Keratinocyte (primary cell): ENCODE data around the gene TIPARP. TPM values are rescaled to one million over a fixed set of nuclear protein-coding genes. Genes with fewer than 3 reads are reported as not detected.

ENCODE experiments used
- DNase-seq: peaks from one replicate; pipeline ENCODE4 v3.0.0-alpha.2; 2011; ENCODE audit warnings: low read depth, missing footprints, low spot score
- FAIRE-seq: peaks from 2 replicates; lab custom pipeline; 2011; peaks lifted over from hg19 to GRCh38; lab: Jason Lieb, UNC
- H2AFZ ChIP-seq: 2 replicates; pipeline ENCODE4 v1.6.0; 2012; ENCODE audit warnings: low read length, control low read depth, inconsistent platforms; ENCODE audit not compliant: control insufficient read depth
- H3K27ac ChIP-seq: 2 replicates; pipeline ENCODE4 v1.5.1; 2011; ENCODE audit warnings: low read length; ENCODE audit not compliant: control insufficient read depth, insufficient read depth
- H3K27me3 ChIP-seq: 3 replicates; pipeline ENCODE4 v1.6.0; 2011; ENCODE audit warnings: low read length; ENCODE audit not compliant: control insufficient read depth, insufficient read depth; ENCODE audit errors: extremely low read depth
- H3K36me3 ChIP-seq, 2 experiments: 2 replicates in 1 of 2; 3 replicates in 1 of 2; pipeline ENCODE4 v1.5.1; 2011; ENCODE audit warnings: low read length in 2 of 2, mild to moderate bottlenecking in 1 of 2; ENCODE audit not compliant: control insufficient read depth in 2 of 2, insufficient read depth in 2 of 2; ENCODE audit errors: extremely low read depth in 1 of 2
- H3K4me1 ChIP-seq: 3 replicates; pipeline ENCODE4 v1.5.1; 2011; ENCODE audit warnings: low read length; ENCODE audit not compliant: control insufficient read depth, insufficient read depth; ENCODE audit errors: extremely low read depth
- H3K4me2 ChIP-seq: 3 replicates; pipeline ENCODE4 v1.6.0; 2011; ENCODE audit warnings: low read depth, low read length; ENCODE audit not compliant: control insufficient read depth, insufficient read depth; ENCODE audit errors: extremely low read depth
- H3K4me3 ChIP-seq, 3 experiments: fragments of 200-600 bp in 1 of 3; sonication (generic) in 1 of 3; 2 replicates in 2 of 3; 3 replicates in 1 of 3; pipeline ENCODE4 v1.5.1; 2011 to 2016; ENCODE audit warnings: low read length in 3 of 3, mild to moderate bottlenecking in 3 of 3, control low read depth in 2 of 3, inconsistent platforms in 1 of 3, low read depth in 1 of 3, mixed read lengths in 1 of 3, mixed run types in 1 of 3, moderate library complexity in 1 of 3; ENCODE audit not compliant: control insufficient read depth in 2 of 3, insufficient read depth in 2 of 3; ENCODE audit errors: extremely low read depth in 1 of 3
- H3K79me2 ChIP-seq: 2 replicates; pipeline ENCODE4 v1.6.0; 2012; ENCODE audit warnings: low read length; ENCODE audit not compliant: control insufficient read depth, insufficient read depth
- H3K9ac ChIP-seq: 3 replicates; pipeline ENCODE4 v1.6.0; 2011; ENCODE audit warnings: low read length; ENCODE audit not compliant: control insufficient read depth, insufficient read depth; ENCODE audit errors: extremely low read depth
- H3K9me1 ChIP-seq: 3 replicates; pipeline ENCODE4 v1.6.0; 2011; ENCODE audit warnings: low read length; ENCODE audit not compliant: control insufficient read depth, insufficient read depth; ENCODE audit errors: extremely low read depth
- H3K9me3 ChIP-seq: 2 replicates; pipeline ENCODE4 v1.5.1; 2012; ENCODE audit warnings: low read depth, low read length; ENCODE audit not compliant: control insufficient read depth
- H4K20me1 ChIP-seq: 3 replicates; pipeline ENCODE4 v1.6.0; 2011; ENCODE audit warnings: low read length; ENCODE audit not compliant: control insufficient read depth, insufficient read depth; ENCODE audit errors: extremely low read depth
- CTCF ChIP-seq, 3 experiments: IDR thresholded peaks in 1 of 3; conservative IDR thresholded peaks in 1 of 3; optimal IDR thresholded peaks in 1 of 3; 2 replicates in 2 of 3; 3 replicates in 1 of 3; pipeline versions ENCODE3 to v1.5.1; 2011; ENCODE audit warnings: low read length in 3 of 3, mild to moderate bottlenecking in 3 of 3, moderate library complexity in 2 of 3, control low read depth in 1 of 3, inconsistent platforms in 1 of 3; ENCODE audit not compliant: insufficient read depth in 2 of 3; ENCODE audit errors: extremely low read depth in 1 of 3
- EZH2 ChIP-seq: IDR thresholded peaks from one replicate; pipeline ENCODE4 v1.6.1; 2012; ENCODE audit warnings: inconsistent platforms, mild to moderate bottlenecking, low read length, moderate library complexity
- dilution Hi-C: fragments of 300-500 bp; cut with MboI; formaldehyde crosslinking; loops from one replicate; pipeline ENCODE4 v1.7.0; 2020; ENCODE audit warnings: low sequenced_read_pairs; ENCODE audit not compliant: extremely low pct_ligation_motif_present
- polyA plus RNA-seq, 5 experiments: library from polyadenylated mRNA; depleted of rRNA in 3 of 5; stranded (reverse) in 3 of 5; stranded (forward) in 1 of 5; unstranded in 1 of 5; fragments of >200 nt; gene quantifications; 1 replicate in 1 of 5; 2 replicates in 3 of 5; 3 replicates in 1 of 5; pipeline versions ENCODE4 v1.2.1 to v1.2.3, GENCODE V29; 2011 to 2012; ENCODE audit warnings: missing spikeins in 2 of 5, low read depth in 1 of 5, low replicate concordance in 1 of 5

TIPARP gene
- polyA plus RNA-seq, 1 donor (not counting 4 experiments of a cell fraction or from before 2014, with no cell fraction given): 62.0 TPM

DNA sequence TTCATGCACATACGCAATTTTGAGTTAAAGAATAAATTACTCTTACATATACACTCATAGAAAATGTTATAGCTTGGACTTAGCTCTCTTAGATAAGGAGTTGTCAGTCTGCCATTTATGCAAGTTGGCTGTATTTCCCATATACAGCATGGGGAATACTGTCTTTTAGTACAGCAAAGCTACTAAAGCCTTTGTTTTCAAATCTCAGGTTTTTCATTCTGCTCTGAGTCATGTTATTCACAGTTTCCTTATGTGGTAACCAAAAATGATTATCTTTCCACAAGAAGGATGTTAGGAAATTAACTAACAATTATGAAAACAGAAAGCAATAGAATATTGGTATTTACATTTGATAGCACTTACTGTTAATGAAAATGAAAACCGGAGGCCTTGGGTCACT is 4.3 kb upstream of the TIPARP start:
- FAIRE-seq: no peak
- TF ChIP-seq EZH2 (no peak), CTCF (optimal IDR thresholded peaks at IDR 0.05 in 1 of 3, IDR thresholded peaks at IDR 0.05 in 1 of 3, conservative IDR thresholded peaks at IDR 0.05 in 1 of 3; ENCODE audit: extremely low read depth in 1 of 3, insufficient read depth in 2 of 3, low read length in 3 of 3) (no peak)
- Histone ChIP-seq H3K4me1 (peaks cover 8% of the 10 kb centered on the region), H3K9ac (no peak overlapping the region), H3K27me3 (no peaks in the 10 kb centered on the region), H3K79me2 (peaks cover 7% of the 10 kb centered on the region), H3K9me3 (no peaks in the 10 kb centered on the region), H3K4me2 (no peak overlapping the region), H3K4me3 (no peak overlapping the region), H3K9me1 (no peaks in the 10 kb centered on the region), H3K27ac (no peak overlapping the region), H2AFZ (no peak overlapping the region), H4K20me1 (no peaks in the 10 kb centered on the region), H3K36me3 (no peaks in the 10 kb centered on the region)
- no peak for DNase-seq
- dilution Hi-C loops: no loop called here

DNA sequence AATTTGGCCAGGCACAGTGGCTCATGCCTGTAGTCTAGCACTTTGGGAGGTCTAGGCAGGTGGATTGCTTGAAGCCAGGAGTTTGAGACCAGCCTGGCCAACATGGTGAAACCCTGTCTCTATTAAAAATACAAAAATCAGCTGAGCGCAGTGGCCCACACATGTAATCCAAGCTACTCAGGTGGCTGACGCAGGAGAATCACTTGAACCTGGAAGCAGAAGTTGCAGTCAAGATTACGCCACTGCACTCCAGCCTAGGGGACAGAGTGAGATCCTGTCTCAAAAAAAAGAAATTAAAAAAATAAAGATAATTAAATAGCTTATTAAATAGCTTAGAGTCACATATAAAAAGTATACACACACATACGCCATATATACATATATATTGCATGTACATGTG is 3.7 kb upstream of the TIPARP start:
- H3K4me3 ChIP-seq: no peak overlapping the region
- no peaks in the 10 kb centered on the region for H4K20me1 ChIP-seq
- FAIRE-seq (no peak), DNase-seq (no peak)
- H2AFZ ChIP-seq: no peak overlapping the region
- H3K36me3 ChIP-seq: no peaks in the 10 kb centered on the region
- H3K27me3 ChIP-seq: no peaks in the 10 kb centered on the region
- peaks cover 8% of the 10 kb centered on the region for H3K4me1 ChIP-seq
- no peaks in the 10 kb centered on the region for H3K9me1 ChIP-seq
- no peak overlapping the region for H3K9ac ChIP-seq
- no peak overlapping the region for H3K27ac ChIP-seq
- no peaks in the 10 kb centered on the region for H3K9me3 ChIP-seq
- H3K79me2 ChIP-seq: peaks cover 13% of the 10 kb centered on the region
- no peak for TF ChIP-seq EZH2
- TF ChIP-seq CTCF (optimal IDR thresholded peaks at IDR 0.05 in 1 of 3, IDR thresholded peaks at IDR 0.05 in 1 of 3, conservative IDR thresholded peaks at IDR 0.05 in 1 of 3; ENCODE audit: extremely low read depth in 1 of 3, insufficient read depth in 2 of 3, low read length in 3 of 3): no peak
- no peak overlapping the region for H3K4me2 ChIP-seq
- dilution Hi-C loops: no loop called here
